HG03378 (cell line): ENCODE measurements around the gene ITGB3BP.
"Not testable (repeated sequence)": the region's sequence is repeated elsewhere in the genome, so short reads cannot be mapped to it uniquely, and the experiment has no call there.

ENCODE experiments used
- ATAC-seq: cut with Tn5 transposase; IDR thresholded peaks from one replicate; pipeline ENCODE4 v1.9.1; 2021; ENCODE audit warnings: mild to moderate bottlenecking, moderate library complexity; ENCODE audit not compliant: unreplicated experiment

Gene ITGB3BP

GRCh38 chr1:63509718-63510117, 13.3 kb downstream of the ITGB3BP start:
- ATAC-seq, result no peak

GRCh38 chr1:63506782-63507181, 16.2 kb downstream of the ITGB3BP start:
- ATAC-seq, result no peak

- ATAC-seq, result no peak
Measured at GRCh38 chr1:63501256-63501655, 21.8 kb downstream of the ITGB3BP start.

GRCh38 chr1:63498106-63498505, 24.9 kb downstream of the ITGB3BP start:
- ATAC-seq, result no peak

- ATAC-seq, result no peak
Measured at GRCh38 chr1:63497577-63497976, 25.4 kb downstream of the ITGB3BP start.

- no peak for ATAC-seq
Measured at GRCh38 chr1:63487336-63488065, 35.5 kb downstream of the ITGB3BP start.

GRCh38 chr1:63486629-63487028, 36.4 kb downstream of the ITGB3BP start:
- no peak for ATAC-seq

- ATAC-seq, result no peak
Measured at GRCh38 chr1:63480057-63480456, 43.0 kb downstream of the ITGB3BP start.

GRCh38 chr1:63475761-63476160, 47.3 kb downstream of the ITGB3BP start:
- ATAC-seq, result no peak

- ATAC-seq, result not testable (repeated sequence)
Measured at GRCh38 chr1:63468683-63469082, 54.3 kb downstream of the ITGB3BP start.

- ATAC-seq, result no peak
Measured at GRCh38 chr1:63466759-63467158, 56.3 kb downstream of the ITGB3BP start.

- ATAC-seq, result no peak
Measured at GRCh38 chr1:63466181-63466580, 56.8 kb downstream of the ITGB3BP start.

- ATAC-seq, result no peak
Measured at GRCh38 chr1:63463248-63463647, 59.8 kb downstream of the ITGB3BP start.

GRCh38 chr1:63461661-63462230, 61.3 kb downstream of the ITGB3BP start:
- ATAC-seq, result no peak

GRCh38 chr1:63458750-63459149, 64.3 kb downstream of the ITGB3BP start:
- no peak for ATAC-seq

- no peak for ATAC-seq
Measured at GRCh38 chr1:63454269-63454668, 68.8 kb downstream of the ITGB3BP start.

GRCh38 chr1:63453232-63453631, 69.8 kb downstream of the ITGB3BP start:
- ATAC-seq, result peak; percentile 59

- no peak for ATAC-seq
Measured at GRCh38 chr1:63450416-63450815, 72.6 kb downstream of the ITGB3BP start.

- ATAC-seq, result no peak
Measured at GRCh38 chr1:63448731-63449246, 74.2 kb downstream of the ITGB3BP start.

- ATAC-seq, result no peak
Measured at GRCh38 chr1:63442141-63442475, 80.9 kb downstream of the ITGB3BP start.

- no peak for ATAC-seq
Measured at GRCh38 chr1:63435161-63435560, 87.9 kb downstream of the ITGB3BP start.

GRCh38 chr1:63429281-63429680, 93.7 kb downstream of the ITGB3BP start:
- no peak for ATAC-seq

- ATAC-seq, result no peak
Measured at GRCh38 chr1:63428815-63429214, 94.2 kb downstream of the ITGB3BP start.
